ENCODE measurements around the gene PANX1.

The PANX1 gene, protein sequence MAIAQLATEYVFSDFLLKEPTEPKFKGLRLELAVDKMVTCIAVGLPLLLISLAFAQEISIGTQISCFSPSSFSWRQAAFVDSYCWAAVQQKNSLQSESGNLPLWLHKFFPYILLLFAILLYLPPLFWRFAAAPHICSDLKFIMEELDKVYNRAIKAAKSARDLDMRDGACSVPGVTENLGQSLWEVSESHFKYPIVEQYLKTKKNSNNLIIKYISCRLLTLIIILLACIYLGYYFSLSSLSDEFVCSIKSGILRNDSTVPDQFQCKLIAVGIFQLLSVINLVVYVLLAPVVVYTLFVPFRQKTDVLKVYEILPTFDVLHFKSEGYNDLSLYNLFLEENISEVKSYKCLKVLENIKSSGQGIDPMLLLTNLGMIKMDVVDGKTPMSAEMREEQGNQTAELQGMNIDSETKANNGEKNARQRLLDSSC

DNA sequence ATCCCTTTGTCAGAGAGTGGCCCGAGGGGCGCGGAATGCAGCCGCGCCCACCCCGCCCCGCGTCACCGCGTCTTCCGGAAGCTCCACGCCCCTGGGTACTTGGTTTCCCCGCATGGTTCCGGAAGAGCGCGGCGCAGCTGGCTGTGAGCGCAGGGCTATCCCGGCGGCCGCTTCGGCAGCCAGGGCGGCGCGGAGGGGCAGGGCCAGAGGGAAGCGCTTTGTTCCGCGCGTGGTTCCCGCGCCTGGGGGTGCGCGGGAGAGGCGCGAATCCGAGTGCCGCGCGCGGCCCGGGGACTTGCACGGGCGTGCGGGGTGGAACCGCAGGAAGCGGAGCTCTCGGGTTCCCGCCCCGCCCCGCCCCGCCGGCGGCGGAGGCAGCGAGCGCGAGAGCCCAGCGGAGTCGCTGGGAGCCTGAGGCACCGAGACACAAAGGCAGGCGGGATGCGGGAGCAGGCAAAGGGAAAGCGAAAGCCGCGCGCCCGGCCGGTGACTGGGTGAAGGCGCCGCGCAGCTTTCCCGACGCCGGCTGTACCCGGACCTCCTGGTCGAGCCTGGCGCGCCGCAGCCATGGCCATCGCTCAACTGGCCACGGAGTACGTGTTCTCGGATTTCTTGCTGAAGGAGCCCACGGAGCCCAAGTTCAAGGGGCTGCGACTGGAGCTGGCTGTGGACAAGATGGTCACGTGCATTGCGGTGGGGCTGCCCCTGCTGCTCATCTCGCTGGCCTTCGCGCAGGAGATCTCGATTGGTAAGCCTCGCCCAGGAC, at the start of gene PANX1:
Gene PANX1 (plus strand): TSS at position 96 of the 766 bp plus-strand sequence. CDS start 472 bp downstream, at position 568.
- in situ Hi-C loops (cut with MboI; ENCODE audit: low pct_unique_long_range_greater_than_20kb, low sequenced_read_pairs, unreplicated experiment): no loop called here
- TF ChIP-seq, protein P1, sequence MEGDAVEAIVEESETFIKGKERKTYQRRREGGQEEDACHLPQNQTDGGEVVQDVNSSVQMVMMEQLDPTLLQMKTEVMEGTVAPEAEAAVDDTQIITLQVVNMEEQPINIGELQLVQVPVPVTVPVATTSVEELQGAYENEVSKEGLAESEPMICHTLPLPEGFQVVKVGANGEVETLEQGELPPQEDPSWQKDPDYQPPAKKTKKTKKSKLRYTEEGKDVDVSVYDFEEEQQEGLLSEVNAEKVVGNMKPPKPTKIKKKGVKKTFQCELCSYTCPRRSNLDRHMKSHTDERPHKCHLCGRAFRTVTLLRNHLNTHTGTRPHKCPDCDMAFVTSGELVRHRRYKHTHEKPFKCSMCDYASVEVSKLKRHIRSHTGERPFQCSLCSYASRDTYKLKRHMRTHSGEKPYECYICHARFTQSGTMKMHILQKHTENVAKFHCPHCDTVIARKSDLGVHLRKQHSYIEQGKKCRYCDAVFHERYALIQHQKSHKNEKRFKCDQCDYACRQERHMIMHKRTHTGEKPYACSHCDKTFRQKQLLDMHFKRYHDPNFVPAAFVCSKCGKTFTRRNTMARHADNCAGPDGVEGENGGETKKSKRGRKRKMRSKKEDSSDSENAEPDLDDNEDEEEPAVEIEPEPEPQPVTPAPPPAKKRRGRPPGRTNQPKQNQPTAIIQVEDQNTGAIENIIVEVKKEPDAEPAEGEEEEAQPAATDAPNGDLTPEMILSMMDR (IDR thresholded peaks at IDR 0.05; ENCODE audit: extremely low read depth, insufficient read depth, missing control alignments): no peak
- peak; percentile 88 for DNase-seq (ENCODE audit: low spot score)

DNA sequence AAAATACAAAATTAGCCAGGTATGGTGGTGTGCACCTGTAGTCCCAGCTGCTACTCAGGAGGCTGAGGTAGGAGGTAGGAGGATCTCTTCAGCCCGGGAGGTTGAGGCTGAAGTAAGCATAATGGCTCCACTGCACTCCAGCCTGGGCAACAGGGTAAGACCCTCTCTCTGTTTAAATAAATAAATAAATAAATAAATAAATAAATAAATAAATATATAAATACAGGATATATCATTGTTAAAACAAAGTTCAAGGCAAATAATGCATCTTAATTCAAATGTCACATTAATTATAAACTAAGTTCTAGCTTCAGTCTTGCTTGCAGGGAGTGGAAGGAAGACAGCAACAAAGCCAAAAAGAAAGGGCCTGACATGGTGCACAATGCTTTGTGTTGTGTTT, 44.5 kb upstream of the PANX1 start:
- TF ChIP-seq, protein P1 (IDR thresholded peaks at IDR 0.05; ENCODE audit: extremely low read depth, insufficient read depth, missing control alignments): no peak
- no peak for DNase-seq (ENCODE audit: low spot score)
- in situ Hi-C loops (cut with MboI; ENCODE audit: low pct_unique_long_range_greater_than_20kb, low sequenced_read_pairs, unreplicated experiment): no loop called here

DNA sequence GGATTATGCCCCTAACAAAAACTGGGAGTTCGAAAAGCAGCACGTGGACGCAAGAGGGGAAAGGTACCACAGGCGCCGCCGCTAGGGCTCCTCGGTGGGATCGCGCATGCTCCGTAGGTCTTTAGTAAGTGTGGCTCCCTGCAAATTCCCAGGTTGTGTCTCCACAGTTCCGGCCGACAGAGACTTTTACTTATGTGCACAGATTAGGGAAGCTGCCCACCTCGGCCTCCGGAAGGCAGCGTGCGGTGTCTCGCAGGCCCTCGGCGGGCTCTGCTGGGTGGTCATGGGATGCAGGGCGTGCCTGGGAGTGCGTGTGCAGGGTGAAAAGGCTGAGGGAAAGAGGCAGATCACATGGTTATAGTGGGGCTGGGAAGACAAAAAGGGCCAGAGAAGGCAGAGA, 39.7 kb upstream of the PANX1 start:
- TF ChIP-seq, protein P1 (IDR thresholded peaks at IDR 0.05; ENCODE audit: extremely low read depth, insufficient read depth, missing control alignments): no peak
- in situ Hi-C loops (cut with MboI; ENCODE audit: low pct_unique_long_range_greater_than_20kb, low sequenced_read_pairs, unreplicated experiment): no loop called here
- DNase-seq (ENCODE audit: low spot score): no peak

DNA sequence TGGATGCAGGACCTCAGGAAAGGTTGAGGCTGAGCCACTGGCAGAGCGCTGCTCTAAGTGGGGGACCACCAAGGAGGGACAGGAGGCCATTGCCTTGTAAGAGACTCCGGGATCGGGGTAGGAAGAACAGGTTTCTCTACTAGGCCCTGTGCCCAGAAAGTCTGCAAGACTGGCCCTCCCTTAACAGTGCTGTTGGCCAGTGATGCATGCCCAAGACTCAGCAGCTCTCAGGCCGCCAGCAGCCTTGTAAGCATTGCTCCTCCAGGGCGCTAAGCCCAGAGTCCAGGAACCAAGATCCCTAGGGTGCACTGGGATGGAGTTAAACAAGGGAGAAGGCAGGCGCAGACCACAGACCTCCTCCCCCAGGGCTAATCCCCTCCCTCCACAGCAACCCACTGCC, 39.3 kb upstream of the PANX1 start:
- DNase-seq (ENCODE audit: low spot score): no peak
- TF ChIP-seq, protein P1 (IDR thresholded peaks at IDR 0.05; ENCODE audit: extremely low read depth, insufficient read depth, missing control alignments): no peak
- in situ Hi-C loops (cut with MboI; ENCODE audit: low pct_unique_long_range_greater_than_20kb, low sequenced_read_pairs, unreplicated experiment): no loop called here

DNA sequence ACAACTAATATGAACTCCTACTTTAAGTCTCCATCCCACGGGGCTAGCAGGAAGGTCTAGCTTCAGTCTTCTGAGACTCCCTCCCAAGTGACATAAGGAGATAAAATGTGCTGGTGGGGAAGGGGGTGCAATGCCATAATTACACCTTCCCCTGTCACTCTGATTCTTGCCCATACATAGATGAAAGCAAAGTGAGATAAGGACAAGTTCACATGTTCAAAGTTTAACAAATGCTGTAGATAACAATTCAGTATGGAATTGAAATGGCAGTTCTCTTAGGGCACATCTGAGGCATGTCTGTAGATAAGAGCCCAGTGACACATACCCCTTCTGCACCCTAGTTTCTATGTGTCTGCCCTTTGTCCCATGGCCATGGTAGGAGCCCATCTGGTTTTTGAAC, 38.2 kb upstream of the PANX1 start:
- in situ Hi-C loops (cut with MboI; ENCODE audit: low pct_unique_long_range_greater_than_20kb, low sequenced_read_pairs, unreplicated experiment): no loop called here
- TF ChIP-seq, protein P1 (IDR thresholded peaks at IDR 0.05; ENCODE audit: extremely low read depth, insufficient read depth, missing control alignments): no peak
- DNase-seq (ENCODE audit: low spot score): no peak

DNA sequence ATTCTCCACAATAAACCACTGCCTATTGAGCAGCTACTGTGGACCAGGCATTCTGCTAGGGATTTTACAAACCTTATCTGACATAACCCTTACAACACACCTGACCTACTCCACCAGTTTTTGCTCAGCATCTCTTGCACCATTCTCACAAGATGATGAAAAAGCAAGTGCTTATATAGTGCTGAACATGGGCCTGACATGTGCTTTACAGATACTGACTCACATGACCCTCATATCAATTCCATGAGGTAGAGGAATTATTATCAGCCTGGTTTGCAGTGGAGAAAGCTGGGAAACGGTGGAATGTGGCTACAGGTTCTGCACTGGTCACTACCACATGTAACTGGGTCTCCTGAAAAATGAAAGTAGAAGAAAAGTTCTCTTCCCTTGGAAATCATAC, 37.5 kb upstream of the PANX1 start:
- DNase-seq (ENCODE audit: low spot score): no peak
- TF ChIP-seq, protein P1 (IDR thresholded peaks at IDR 0.05; ENCODE audit: extremely low read depth, insufficient read depth, missing control alignments): no peak
- in situ Hi-C loops (cut with MboI; ENCODE audit: low pct_unique_long_range_greater_than_20kb, low sequenced_read_pairs, unreplicated experiment): no loop called here
